HuH-7 (cell line): ENCODE results near the gene LRMDA.

Experiments used
- DNase-seq: peaks from one replicate; pipeline ENCODE4 v3.0.0; 2011; ENCODE audit warnings: low spot score

The LRMDA gene

GRCh38 chr10:75876710-75877109, 445.3 kb downstream of the LRMDA start:
- DNase-seq: no peak

DNA sequence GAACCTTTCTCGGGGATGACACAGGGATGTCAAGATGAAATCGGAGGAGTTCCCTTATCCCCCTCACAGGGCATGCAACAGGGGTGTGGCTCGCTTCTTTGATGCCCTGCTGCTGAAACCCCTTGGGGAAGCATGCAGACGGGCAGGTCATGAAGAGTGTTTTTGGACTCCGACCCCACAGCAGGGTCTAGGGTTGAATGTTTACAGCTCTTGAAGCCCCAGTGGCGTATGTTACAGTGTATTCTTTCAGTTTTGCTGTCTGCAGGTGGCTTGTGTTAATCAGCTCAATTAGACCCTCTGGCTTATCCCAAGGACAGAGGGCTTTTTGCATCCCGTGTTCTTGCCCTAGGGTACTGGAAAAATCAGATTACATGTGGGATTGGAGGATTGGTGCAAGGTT, 446.5 kb downstream of the LRMDA start:
- DNase-seq: no peak

DNA sequence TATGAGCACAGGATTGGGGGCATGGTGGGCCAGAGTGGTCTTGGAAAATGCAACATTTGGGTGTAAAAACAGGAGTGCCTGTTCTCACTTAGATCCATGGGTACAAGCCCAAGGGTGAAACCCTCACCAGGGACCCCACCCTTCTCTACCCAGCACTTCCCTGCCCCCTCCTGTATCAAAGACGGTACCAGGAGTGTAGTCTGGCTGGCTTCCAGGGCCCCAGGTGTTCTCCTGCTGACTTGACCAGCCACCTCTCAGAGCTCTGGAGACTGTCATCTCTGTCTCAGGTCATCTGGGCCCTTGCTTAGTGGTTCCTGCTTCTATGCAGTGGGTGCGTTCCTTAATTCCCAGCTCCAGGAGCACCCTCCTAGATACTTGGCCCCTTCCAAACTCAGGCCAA, 447.2 kb downstream of the LRMDA start:
- no peak for DNase-seq

- DNase-seq: no peak
Measured at GRCh38 chr10:75880031-75880775, 448.8 kb downstream of the LRMDA start.

- DNase-seq: no peak
Measured at GRCh38 chr10:75883081-75884072, 452.0 kb downstream of the LRMDA start.

GRCh38 chr10:75884808-75885207, 453.4 kb downstream of the LRMDA start:
- DNase-seq: no peak

DNA sequence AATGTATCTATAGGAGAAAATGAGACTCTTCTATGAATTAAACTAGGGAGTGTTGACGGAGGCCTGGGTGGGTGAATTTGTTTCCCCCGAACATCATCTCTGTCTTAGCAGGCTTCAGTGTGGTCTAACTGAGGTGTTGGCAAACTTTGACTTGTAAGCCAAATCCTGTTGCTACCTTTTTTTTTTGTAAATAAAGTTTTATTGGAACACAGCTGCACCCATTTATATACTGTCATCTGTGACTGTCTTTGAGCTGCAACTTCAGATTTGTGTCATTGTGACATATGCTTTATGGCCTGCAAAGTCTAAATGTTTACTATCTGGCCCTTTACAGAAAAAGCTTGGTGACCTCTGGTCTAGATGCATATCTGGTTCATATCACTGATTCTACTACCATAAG, 455.9 kb downstream of the LRMDA start:
- no peak for DNase-seq

- DNase-seq: no peak
Measured at GRCh38 chr10:75887992-75888680, 456.7 kb downstream of the LRMDA start.

DNA sequence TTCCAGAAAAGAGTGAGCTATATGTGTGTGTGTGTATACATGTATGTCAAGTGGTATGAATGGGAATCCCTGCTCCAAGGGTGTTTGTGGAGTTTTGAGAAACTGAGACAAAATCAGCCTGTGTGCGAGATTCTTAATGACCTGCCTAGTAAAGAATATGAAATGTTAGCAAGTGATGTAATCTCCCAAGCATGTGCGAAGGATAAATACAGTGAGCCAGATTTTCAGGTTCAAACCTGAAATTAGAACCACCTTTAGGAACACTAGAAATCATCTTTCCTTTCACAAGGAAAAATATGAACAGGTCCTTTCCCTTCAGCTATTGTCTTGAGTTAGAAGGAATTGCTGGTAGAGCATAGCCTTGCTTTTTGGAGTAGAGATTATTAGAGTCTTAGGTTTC, 457.6 kb downstream of the LRMDA start:
- DNase-seq: no peak

- DNase-seq: no peak
Measured at GRCh38 chr10:75894761-75895160, 463.3 kb downstream of the LRMDA start.

GRCh38 chr10:75895259-75895658, 463.8 kb downstream of the LRMDA start:
- no peak for DNase-seq

DNA sequence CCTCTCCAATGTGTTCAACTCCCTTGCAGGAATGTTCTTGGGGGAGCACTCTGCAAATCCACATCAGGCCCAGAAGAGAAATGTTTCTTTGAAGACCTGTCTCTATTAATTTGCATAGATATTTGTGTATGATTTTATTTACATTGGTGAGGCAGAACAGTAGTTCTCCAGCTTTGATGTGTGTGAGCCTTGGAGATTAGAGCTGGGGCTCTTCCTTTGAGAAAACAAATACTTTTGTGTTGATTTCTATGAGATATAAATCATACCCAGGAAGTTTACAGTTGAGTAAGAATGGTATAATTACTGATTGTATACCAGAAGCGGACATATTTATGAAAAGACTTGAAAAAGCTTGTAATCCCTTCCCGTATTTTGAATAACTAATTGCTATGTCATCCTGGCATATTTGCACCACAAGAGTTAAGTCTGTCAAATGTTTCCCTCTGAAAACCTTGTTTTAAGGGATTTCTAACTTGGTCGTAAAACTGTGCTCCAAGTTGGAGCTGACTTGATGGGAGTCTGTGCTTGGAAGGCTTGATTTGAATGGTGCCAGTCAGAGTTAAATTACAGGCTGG, 468.5 kb downstream of the LRMDA start:
- DNase-seq: no peak

- no peak for DNase-seq
Measured at GRCh38 chr10:75902816-75903215, 471.4 kb downstream of the LRMDA start.

GRCh38 chr10:75904499-75905283, 473.3 kb downstream of the LRMDA start:
- DNase-seq: no peak

- no peak for DNase-seq
Measured at GRCh38 chr10:75905490-75905889, 474.1 kb downstream of the LRMDA start.

DNA sequence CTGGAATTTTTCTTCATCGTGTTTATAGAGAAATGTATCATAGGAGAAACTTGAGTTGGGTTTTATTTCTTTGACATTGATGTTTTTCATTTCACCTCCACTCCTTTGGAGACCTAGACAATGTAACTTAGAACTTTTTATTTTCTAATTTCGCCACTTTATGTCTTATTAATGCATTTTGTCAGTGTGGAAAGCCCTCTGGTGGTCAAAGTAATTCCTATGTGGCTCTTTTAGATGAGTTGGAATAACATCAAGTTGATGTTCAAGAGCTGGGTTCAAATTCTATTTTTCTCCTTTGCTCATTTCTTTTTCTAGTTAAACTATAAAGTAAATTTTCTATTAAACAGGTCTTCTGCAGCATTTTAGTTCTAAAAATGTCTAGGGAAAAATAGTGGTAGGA, 478.6 kb downstream of the LRMDA start:
- DNase-seq: no peak

DNA sequence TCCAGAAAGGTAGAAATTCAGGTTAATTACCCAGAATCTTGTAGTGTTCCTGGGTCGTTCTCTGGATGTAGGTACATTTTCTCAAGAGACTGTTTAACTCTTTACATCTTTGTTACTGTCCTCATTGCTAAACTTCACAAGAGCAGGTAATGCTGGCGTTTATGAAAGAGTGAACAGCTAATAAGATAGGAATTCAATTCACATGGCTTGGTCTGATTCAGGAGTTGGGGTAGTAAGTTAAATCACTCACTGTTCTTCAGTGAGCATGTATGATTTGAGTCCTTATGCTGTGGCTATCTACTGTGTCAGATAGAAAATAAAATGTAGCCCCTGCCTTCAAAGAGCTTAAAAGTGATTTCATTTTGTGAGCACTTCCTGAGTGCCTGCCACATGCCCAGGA, 480.0 kb downstream of the LRMDA start:
- no peak for DNase-seq

DNA sequence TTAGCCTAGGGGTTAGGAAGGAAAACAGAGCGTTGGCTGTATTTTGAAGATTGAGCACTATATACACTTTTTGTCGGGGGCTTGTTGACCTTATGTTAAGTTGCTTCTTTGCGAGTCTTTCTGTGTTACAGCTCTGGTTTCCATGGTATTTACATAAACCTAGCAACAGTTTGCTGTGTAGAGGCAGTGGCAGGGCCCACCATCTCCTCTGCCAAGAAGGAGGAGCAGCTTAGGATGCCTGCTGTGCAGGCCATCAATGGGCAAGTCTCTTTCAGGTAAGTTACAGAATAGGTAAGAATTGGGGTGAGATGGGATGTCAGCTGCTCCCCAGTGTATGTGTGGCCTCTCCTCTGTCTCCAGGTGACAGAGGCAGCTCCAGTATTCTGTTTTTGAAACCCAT, 485.5 kb downstream of the LRMDA start:
- no peak for DNase-seq

DNA sequence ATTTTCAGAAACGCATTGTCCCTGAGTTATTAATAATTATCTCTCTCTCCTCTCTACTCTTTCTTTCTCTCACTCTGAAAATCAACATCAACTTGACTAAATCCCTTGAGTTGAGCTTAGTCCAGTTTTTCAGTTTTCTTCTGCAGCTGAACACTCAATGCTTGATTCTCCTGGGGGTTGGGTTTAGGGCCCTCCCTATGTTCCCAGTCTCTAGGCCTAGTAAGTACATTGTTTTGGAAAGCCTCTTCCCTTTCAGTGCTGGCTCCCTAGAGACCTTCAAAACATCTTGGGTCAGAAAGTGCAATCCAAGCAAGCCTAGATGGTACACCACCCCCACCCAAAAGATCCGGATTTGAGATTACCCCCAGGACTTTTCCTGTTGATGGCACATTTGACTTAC, 488.5 kb downstream of the LRMDA start:
- DNase-seq: no peak

DNA sequence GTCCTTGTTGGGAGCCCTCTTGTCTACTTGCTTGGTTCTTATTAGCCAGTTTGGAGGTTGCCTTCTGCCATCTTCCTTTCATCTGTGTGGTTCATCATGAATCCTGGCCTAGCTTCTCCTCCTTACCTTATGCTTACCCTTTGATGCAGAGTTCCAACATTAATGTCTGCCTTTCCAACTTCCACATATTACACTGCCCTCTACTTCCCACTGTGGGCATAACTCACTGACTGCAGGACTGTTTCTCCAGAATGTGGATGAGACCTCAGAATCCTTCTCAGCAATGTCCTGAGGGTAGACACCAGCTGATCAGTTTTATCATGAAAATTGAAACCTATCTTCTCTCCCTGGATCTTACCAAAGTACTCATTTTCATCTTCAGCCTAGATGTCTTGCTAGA, 491.0 kb downstream of the LRMDA start:
- peak; percentile 7 for DNase-seq

DNA sequence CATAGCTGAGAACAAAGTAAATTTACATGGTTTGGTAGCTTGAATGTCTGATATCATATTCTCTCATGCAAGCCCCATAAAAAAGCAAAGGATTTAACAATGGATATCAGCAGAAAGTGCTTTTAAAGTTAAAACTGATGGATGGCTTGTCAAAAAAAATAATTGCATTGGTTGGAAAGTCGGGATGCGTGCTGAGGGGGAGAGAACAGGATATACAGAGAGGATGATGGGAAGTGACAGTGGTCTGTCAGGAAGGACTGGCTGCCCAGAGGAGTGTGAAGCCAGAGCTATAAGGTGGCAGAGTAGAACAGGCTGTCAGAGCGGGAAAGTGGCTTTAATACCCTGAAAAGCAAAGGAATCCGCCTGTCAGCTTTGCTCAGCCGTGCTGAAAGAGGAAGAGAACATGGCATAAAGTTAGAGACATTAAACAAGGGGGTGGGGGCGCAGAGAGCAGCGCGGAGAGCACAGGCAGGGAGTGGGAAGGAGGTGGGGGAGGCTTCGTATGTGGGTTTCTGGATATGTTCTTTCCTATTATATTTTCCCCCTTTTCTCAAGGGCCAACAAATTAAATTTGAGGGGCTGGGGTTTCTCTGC, 493.0 kb downstream of the LRMDA start:
- no peak for DNase-seq
